ENCODE measurements around the gene C12orf42. TPM values are rescaled to one million over a fixed set of nuclear protein-coding genes. Genes with fewer than 3 reads are reported as not detected.

Gene C12orf42
- total RNA-seq, 1 donor from 2014 or later = not detected

- no peaks in the 10 kb centered on the region for H3K4me1 ChIP-seq
- H3K27ac ChIP-seq = no peak overlapping the region
- TF ChIP-seq CTCF (IDR thresholded peaks at IDR 0.05) = no peak
- no peaks in the 10 kb centered on the region for H3K9me3 ChIP-seq
- no peaks in the 10 kb centered on the region for H3K36me3 ChIP-seq
- intact Hi-C loops (cut with DNase I) = no loop called here
- no peak overlapping the region for H3K4me3 ChIP-seq
- no peak for DNase-seq (ENCODE audit: low spot score in 2 of 2)
- H3K27me3 ChIP-seq = no peaks in the 10 kb centered on the region
Measured at GRCh38 chr12:103422328-103422727, 73.4 kb downstream of the C12orf42 start.

GRCh38 chr12:103421402-103421801 is 74.4 kb downstream of the C12orf42 start:
- H3K36me3 ChIP-seq = no peaks in the 10 kb centered on the region
- H3K27me3 ChIP-seq = no peaks in the 10 kb centered on the region
- intact Hi-C loops (cut with DNase I) = no loop called here
- no peaks in the 10 kb centered on the region for H3K9me3 ChIP-seq
- no peak overlapping the region for H3K4me3 ChIP-seq
- no peak overlapping the region for H3K27ac ChIP-seq
- DNase-seq (ENCODE audit: low spot score in 2 of 2) = no peak
- H3K4me1 ChIP-seq = no peaks in the 10 kb centered on the region
- no peak for TF ChIP-seq CTCF (IDR thresholded peaks at IDR 0.05)

GRCh38 chr12:103415681-103416080 is 80.1 kb downstream of the C12orf42 start:
- H3K27ac ChIP-seq = no peak overlapping the region
- intact Hi-C loops (cut with DNase I) = no loop called here
- no peak for DNase-seq (ENCODE audit: low spot score in 2 of 2)
- no peaks in the 10 kb centered on the region for H3K4me1 ChIP-seq
- no peak overlapping the region for H3K4me3 ChIP-seq
- no peak for TF ChIP-seq CTCF (IDR thresholded peaks at IDR 0.05)
- H3K36me3 ChIP-seq = no peaks in the 10 kb centered on the region
- no peaks in the 10 kb centered on the region for H3K27me3 ChIP-seq
- H3K9me3 ChIP-seq = no peaks in the 10 kb centered on the region

GRCh38 chr12:103401421-103401820 is 94.3 kb downstream of the C12orf42 start:
- no peak overlapping the region for H3K4me3 ChIP-seq
- no peaks in the 10 kb centered on the region for H3K9me3 ChIP-seq
- no peaks in the 10 kb centered on the region for H3K36me3 ChIP-seq
- DNase-seq (ENCODE audit: low spot score in 2 of 2) = no peak
- TF ChIP-seq CTCF (IDR thresholded peaks at IDR 0.05) = no peak
- no peak overlapping the region for H3K27ac ChIP-seq
- intact Hi-C loops (cut with DNase I) = no loop called here
- no peaks in the 10 kb centered on the region for H3K4me1 ChIP-seq
- H3K27me3 ChIP-seq = no peaks in the 10 kb centered on the region

GRCh38 chr12:103399986-103400385 is 95.8 kb downstream of the C12orf42 start:
- TF ChIP-seq CTCF (IDR thresholded peaks at IDR 0.05) = no peak
- Histone ChIP-seq H3K36me3 (no peaks in the 10 kb centered on the region), H3K27ac (no peak overlapping the region), H3K4me3 (no peak overlapping the region), H3K27me3 (no peaks in the 10 kb centered on the region), H3K4me1 (no peaks in the 10 kb centered on the region), H3K9me3 (no peaks in the 10 kb centered on the region)
- no peak for DNase-seq (ENCODE audit: low spot score in 2 of 2)
- intact Hi-C loops (cut with DNase I) = no loop called here

GRCh38 chr12:103397536-103397935 is 98.2 kb downstream of the C12orf42 start:
- no peaks in the 10 kb centered on the region for H3K36me3 ChIP-seq
- no peak for DNase-seq (ENCODE audit: low spot score in 2 of 2)
- intact Hi-C loops (cut with DNase I) = no loop called here
- H3K9me3 ChIP-seq = no peaks in the 10 kb centered on the region
- no peak for TF ChIP-seq CTCF (IDR thresholded peaks at IDR 0.05)
- H3K27me3 ChIP-seq = no peaks in the 10 kb centered on the region
- H3K27ac ChIP-seq = no peak overlapping the region
- H3K4me1 ChIP-seq = no peaks in the 10 kb centered on the region
- H3K4me3 ChIP-seq = no peak overlapping the region
